ENCODE measurements around the gene ACAA2.

ACAA2 gene

GRCh38 chr18:49761771-49762170, 51.6 kb downstream of the ACAA2 start:
- Histone ChIP-seq H3K27ac (ENCODE audit: low read length) (no peak overlapping the region), H3K4me3 (ENCODE audit: low read depth in 1 of 2, low read length in 2 of 2) (no peak overlapping the region), H3K9me3 (ENCODE audit: control insufficient read depth in 1 of 2, low read length in 2 of 2) (no peaks in the 10 kb centered on the region), H3K4me1 (ENCODE audit: control insufficient read depth in 1 of 2, insufficient read depth in 2 of 2, low read length in 2 of 2) (no peaks in the 10 kb centered on the region), H3K27me3 (ENCODE audit: low read depth, low read length) (no peaks in the 10 kb centered on the region), H3K36me3 (ENCODE audit: control insufficient read depth in 1 of 2, insufficient read depth in 2 of 2, low read length in 2 of 2) (no peaks in the 10 kb centered on the region)

DNA sequence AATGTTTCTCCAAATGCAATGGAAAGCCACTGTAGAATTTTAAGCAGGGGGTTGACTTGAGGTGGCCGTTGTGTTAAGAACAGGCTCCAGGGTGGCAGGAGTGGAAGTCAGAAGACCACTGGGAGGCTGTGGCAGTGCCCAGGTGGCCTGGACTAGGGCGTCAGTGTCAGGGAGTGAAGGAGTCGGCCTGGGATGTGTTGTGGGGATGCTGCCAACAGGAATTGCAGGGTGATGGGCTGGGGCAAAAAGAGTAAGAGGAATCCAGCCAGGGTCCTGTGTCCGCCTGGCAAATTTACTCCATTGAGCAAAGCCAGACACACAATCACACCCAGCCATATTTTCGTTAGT, 55.1 kb downstream of the ACAA2 start:
- H3K4me1 ChIP-seq (ENCODE audit: control insufficient read depth in 1 of 2, insufficient read depth in 2 of 2, low read length in 2 of 2): no peaks in the 10 kb centered on the region
- H3K36me3 ChIP-seq (ENCODE audit: control insufficient read depth in 1 of 2, insufficient read depth in 2 of 2, low read length in 2 of 2): no peaks in the 10 kb centered on the region
- H3K27ac ChIP-seq (ENCODE audit: low read length): no peak overlapping the region
- no peak overlapping the region for H3K4me3 ChIP-seq (ENCODE audit: low read depth in 1 of 2, low read length in 2 of 2)
- H3K27me3 ChIP-seq (ENCODE audit: low read depth, low read length): no peaks in the 10 kb centered on the region
- peaks cover 0 to 2% of the 10 kb centered on the region in 2 donors for H3K9me3 ChIP-seq (ENCODE audit: control insufficient read depth in 1 of 2, low read length in 2 of 2)

GRCh38 chr18:49757513-49758262, 55.6 kb downstream of the ACAA2 start:
- no peak overlapping the region for H3K4me3 ChIP-seq (ENCODE audit: low read depth in 1 of 2, low read length in 2 of 2)
- H3K27me3 ChIP-seq (ENCODE audit: low read depth, low read length): no peaks in the 10 kb centered on the region
- peaks cover 0 to 2% of the 10 kb centered on the region in 2 donors for H3K9me3 ChIP-seq (ENCODE audit: control insufficient read depth in 1 of 2, low read length in 2 of 2)
- H3K36me3 ChIP-seq (ENCODE audit: control insufficient read depth in 1 of 2, insufficient read depth in 2 of 2, low read length in 2 of 2): no peaks in the 10 kb centered on the region
- H3K4me1 ChIP-seq (ENCODE audit: control insufficient read depth in 1 of 2, insufficient read depth in 2 of 2, low read length in 2 of 2): no peaks in the 10 kb centered on the region
- H3K27ac ChIP-seq (ENCODE audit: low read length): no peak overlapping the region

DNA sequence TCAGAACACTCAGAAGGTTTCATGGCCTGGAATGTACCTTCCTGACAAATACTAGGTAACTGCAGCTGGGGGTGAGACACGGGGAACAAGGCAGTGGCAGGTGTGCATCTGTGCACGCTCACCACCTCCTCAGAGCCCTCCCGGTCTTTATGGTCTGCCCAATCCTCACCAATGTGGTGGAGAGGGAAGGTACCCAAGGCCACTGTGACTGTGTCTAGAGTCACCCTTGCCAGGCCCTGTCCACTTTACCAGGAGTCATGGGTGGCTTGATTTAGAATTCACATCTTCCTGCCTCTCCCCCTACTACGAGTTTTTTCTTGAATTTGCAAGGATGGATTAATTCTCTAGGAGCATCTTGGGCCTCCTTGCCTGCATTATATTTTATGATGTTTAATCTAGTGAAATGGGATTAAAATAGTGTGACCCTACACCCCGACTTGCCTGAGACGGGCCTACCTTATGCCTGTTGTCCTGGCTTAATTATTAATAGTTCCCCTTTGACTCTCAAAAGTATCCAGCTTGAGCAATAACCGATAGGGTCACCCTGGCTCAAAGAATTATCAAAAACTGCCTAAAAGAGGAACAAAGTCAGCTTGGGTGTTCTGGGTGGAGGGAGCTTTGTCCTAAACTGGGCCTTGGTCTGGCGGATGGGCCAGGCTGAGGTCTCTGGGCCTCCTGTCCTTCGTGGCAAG, 56.5 kb downstream of the ACAA2 start:
- Histone ChIP-seq H3K4me3 (ENCODE audit: low read depth in 1 of 2, low read length in 2 of 2) (no peak overlapping the region), H3K27me3 (ENCODE audit: low read depth, low read length) (no peaks in the 10 kb centered on the region), H3K27ac (ENCODE audit: low read length) (no peak overlapping the region), H3K36me3 (ENCODE audit: control insufficient read depth in 1 of 2, insufficient read depth in 2 of 2, low read length in 2 of 2) (no peaks in the 10 kb centered on the region), H3K4me1 (ENCODE audit: control insufficient read depth in 1 of 2, insufficient read depth in 2 of 2, low read length in 2 of 2) (no peaks in the 10 kb centered on the region), H3K9me3 (ENCODE audit: control insufficient read depth in 1 of 2, low read length in 2 of 2) (peaks cover 0 to 2% of the 10 kb centered on the region in 2 donors)

- Histone ChIP-seq H3K4me3 (ENCODE audit: low read depth in 1 of 2, low read length in 2 of 2) (no peak overlapping the region), H3K36me3 (ENCODE audit: control insufficient read depth in 1 of 2, insufficient read depth in 2 of 2, low read length in 2 of 2) (no peaks in the 10 kb centered on the region), H3K4me1 (ENCODE audit: control insufficient read depth in 1 of 2, insufficient read depth in 2 of 2, low read length in 2 of 2) (no peaks in the 10 kb centered on the region), H3K27me3 (ENCODE audit: low read depth, low read length) (no peaks in the 10 kb centered on the region), H3K9me3 (ENCODE audit: control insufficient read depth in 1 of 2, low read length in 2 of 2) (peaks cover 0 to 2% of the 10 kb centered on the region in 2 donors), H3K27ac (ENCODE audit: low read length) (no peak overlapping the region)
Measured at GRCh38 chr18:49756135-49756534, 57.2 kb downstream of the ACAA2 start.

GRCh38 chr18:49755489-49755888, 57.8 kb downstream of the ACAA2 start:
- H3K27me3 ChIP-seq (ENCODE audit: low read depth, low read length): no peaks in the 10 kb centered on the region
- H3K9me3 ChIP-seq (ENCODE audit: control insufficient read depth in 1 of 2, low read length in 2 of 2): peaks cover 0 to 2% of the 10 kb centered on the region in 2 donors
- H3K4me3 ChIP-seq (ENCODE audit: low read depth in 1 of 2, low read length in 2 of 2): no peak overlapping the region
- no peaks in the 10 kb centered on the region for H3K36me3 ChIP-seq (ENCODE audit: control insufficient read depth in 1 of 2, insufficient read depth in 2 of 2, low read length in 2 of 2)
- no peaks in the 10 kb centered on the region for H3K4me1 ChIP-seq (ENCODE audit: control insufficient read depth in 1 of 2, insufficient read depth in 2 of 2, low read length in 2 of 2)
- H3K27ac ChIP-seq (ENCODE audit: low read length): no peak overlapping the region

- no peak overlapping the region for H3K4me3 ChIP-seq (ENCODE audit: low read depth in 1 of 2, low read length in 2 of 2)
- H3K27me3 ChIP-seq (ENCODE audit: low read depth, low read length): no peaks in the 10 kb centered on the region
- no peaks in the 10 kb centered on the region for H3K4me1 ChIP-seq (ENCODE audit: control insufficient read depth in 1 of 2, insufficient read depth in 2 of 2, low read length in 2 of 2)
- no peaks in the 10 kb centered on the region for H3K36me3 ChIP-seq (ENCODE audit: control insufficient read depth in 1 of 2, insufficient read depth in 2 of 2, low read length in 2 of 2)
- no peak overlapping the region for H3K27ac ChIP-seq (ENCODE audit: low read length)
- peaks cover 0 to 2% of the 10 kb centered on the region in 2 donors for H3K9me3 ChIP-seq (ENCODE audit: control insufficient read depth in 1 of 2, low read length in 2 of 2)
Measured at GRCh38 chr18:49754866-49755265, 58.5 kb downstream of the ACAA2 start.

DNA sequence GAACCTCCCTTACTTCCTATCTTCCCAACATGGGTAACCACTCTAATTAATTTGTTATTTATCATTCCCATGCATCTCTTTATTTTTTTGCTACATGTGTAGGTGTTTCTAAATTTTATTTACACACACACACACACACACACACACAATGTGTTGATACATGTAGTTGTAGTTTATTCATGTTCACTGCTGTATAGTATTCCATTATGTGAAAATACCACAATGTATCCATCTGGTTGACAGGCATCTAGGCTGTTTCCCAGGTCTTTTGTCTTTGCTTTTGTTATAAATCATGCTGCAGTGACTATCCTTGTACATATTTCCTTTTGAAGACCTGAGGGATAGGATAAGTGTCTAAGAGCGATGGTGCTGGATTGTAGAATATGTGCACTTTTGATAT, 59.7 kb downstream of the ACAA2 start:
- peaks cover 0 to 2% of the 10 kb centered on the region in 2 donors for H3K9me3 ChIP-seq (ENCODE audit: control insufficient read depth in 1 of 2, low read length in 2 of 2)
- H3K27me3 ChIP-seq (ENCODE audit: low read depth, low read length): no peaks in the 10 kb centered on the region
- H3K4me1 ChIP-seq (ENCODE audit: control insufficient read depth in 1 of 2, insufficient read depth in 2 of 2, low read length in 2 of 2): no peaks in the 10 kb centered on the region
- H3K27ac ChIP-seq (ENCODE audit: low read length): no peak overlapping the region
- no peak overlapping the region for H3K4me3 ChIP-seq (ENCODE audit: low read depth in 1 of 2, low read length in 2 of 2)
- H3K36me3 ChIP-seq (ENCODE audit: control insufficient read depth in 1 of 2, insufficient read depth in 2 of 2, low read length in 2 of 2): no peaks in the 10 kb centered on the region

DNA sequence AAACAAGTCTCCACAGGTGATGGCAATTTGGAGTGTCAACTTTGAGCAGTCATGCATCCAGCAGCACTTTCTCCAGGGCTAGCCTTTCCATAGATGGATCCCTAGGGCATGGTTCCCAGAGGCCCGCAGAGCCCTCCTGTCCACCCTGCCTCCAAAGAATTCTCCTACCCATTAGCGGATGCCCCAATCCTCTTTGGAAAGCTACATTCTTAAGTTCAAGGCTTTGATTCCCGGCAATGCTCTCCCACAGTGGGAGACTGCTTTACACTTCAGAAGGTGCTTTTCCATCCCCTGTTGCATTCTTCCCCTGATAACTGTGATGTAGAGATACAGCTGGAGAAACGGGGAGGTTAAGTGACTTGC, 61.3 kb downstream of the ACAA2 start:
- H3K4me3 ChIP-seq (ENCODE audit: low read depth in 1 of 2, low read length in 2 of 2): no peak overlapping the region
- peaks cover 0 to 2% of the 10 kb centered on the region in 2 donors for H3K9me3 ChIP-seq (ENCODE audit: control insufficient read depth in 1 of 2, low read length in 2 of 2)
- no peak overlapping the region for H3K27ac ChIP-seq (ENCODE audit: low read length)
- no peaks in the 10 kb centered on the region for H3K4me1 ChIP-seq (ENCODE audit: control insufficient read depth in 1 of 2, insufficient read depth in 2 of 2, low read length in 2 of 2)
- H3K36me3 ChIP-seq (ENCODE audit: control insufficient read depth in 1 of 2, insufficient read depth in 2 of 2, low read length in 2 of 2): no peaks in the 10 kb centered on the region
- no peaks in the 10 kb centered on the region for H3K27me3 ChIP-seq (ENCODE audit: low read depth, low read length)

DNA sequence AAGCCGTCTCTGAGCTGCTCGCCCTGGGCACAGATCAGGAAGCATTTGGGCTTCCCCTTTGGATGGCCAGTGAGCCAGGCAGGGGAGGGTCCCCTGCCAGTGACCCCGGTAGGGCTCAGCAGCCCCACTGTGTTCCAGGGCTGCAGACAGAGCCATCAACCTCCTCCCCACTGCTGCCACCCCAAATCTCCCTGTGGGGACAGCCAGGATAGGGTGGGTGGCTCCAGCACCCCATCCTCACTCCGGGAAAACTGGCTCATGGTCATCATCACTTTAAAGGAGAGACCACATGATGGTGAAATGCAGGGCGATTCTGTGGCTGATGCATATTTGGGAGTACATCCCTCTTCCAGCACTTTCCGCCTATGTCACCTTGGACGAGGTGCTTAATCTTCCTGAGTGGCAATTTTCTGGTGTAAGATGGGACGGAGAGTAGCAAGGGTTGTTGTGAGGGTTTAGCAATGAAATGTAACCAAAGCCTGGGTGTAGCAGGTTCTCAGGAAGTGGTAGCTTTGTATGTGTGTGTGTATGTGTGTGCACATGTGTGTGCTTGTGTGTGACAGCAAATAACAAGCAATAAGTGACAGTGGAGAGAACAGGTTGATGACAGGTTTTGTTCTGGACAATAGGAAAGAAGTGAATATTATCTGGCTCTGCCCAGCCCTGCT, 61.8 kb downstream of the ACAA2 start:
- peaks cover 0 to 2% of the 10 kb centered on the region in 2 donors for H3K9me3 ChIP-seq (ENCODE audit: control insufficient read depth in 1 of 2, low read length in 2 of 2)
- H3K27ac ChIP-seq (ENCODE audit: low read length): no peak overlapping the region
- H3K4me3 ChIP-seq (ENCODE audit: low read depth in 1 of 2, low read length in 2 of 2): no peak overlapping the region
- H3K27me3 ChIP-seq (ENCODE audit: low read depth, low read length): no peaks in the 10 kb centered on the region
- H3K36me3 ChIP-seq (ENCODE audit: control insufficient read depth in 1 of 2, insufficient read depth in 2 of 2, low read length in 2 of 2): no peaks in the 10 kb centered on the region
- H3K4me1 ChIP-seq (ENCODE audit: control insufficient read depth in 1 of 2, insufficient read depth in 2 of 2, low read length in 2 of 2): no peaks in the 10 kb centered on the region

GRCh38 chr18:49749563-49749962, 63.8 kb downstream of the ACAA2 start:
- Histone ChIP-seq H3K4me3 (ENCODE audit: low read depth in 1 of 2, low read length in 2 of 2) (no peak overlapping the region), H3K27me3 (ENCODE audit: low read depth, low read length) (no peaks in the 10 kb centered on the region), H3K27ac (ENCODE audit: low read length) (no peak overlapping the region), H3K9me3 (ENCODE audit: control insufficient read depth in 1 of 2, low read length in 2 of 2) (peaks cover 0 to 2% of the 10 kb centered on the region in 2 donors), H3K36me3 (ENCODE audit: control insufficient read depth in 1 of 2, insufficient read depth in 2 of 2, low read length in 2 of 2) (no peaks in the 10 kb centered on the region), H3K4me1 (ENCODE audit: control insufficient read depth in 1 of 2, insufficient read depth in 2 of 2, low read length in 2 of 2) (no peaks in the 10 kb centered on the region)

Measured in muscle layer of duodenum (tissue), 2 donors.